8988T (cell line): ENCODE data around the gene DLK2.
"Not testable (repeated sequence)": the region's sequence is repeated elsewhere in the genome, so short reads cannot be mapped to it uniquely, and the experiment has no call there.

Experiments used
- DNase-seq: peaks from one replicate; pipeline ENCODE4 v3.0.0; 2011

Gene DLK2

DNA sequence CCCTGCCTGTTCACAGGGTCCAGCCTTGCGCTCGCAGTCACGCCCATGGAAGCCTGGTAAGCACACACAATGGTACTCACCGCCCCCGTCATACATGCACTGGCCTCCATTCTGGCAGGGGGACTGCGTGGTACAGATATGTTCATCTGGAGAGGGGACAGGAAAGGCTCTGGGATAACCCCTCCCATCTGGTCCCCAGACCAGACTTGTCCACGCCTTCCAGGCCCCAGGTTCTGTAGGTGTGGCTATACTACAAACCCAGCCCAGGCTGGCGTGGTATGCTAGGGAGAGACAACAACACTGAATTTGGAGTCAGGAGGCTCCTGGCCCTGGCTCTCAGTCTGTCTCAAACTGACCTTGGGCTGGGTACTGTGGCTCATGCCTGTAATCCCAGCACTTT is 3.4 kb downstream of the DLK2 start:
- DNase-seq: no peak

GRCh38 chr6:43451348-43451747 is 4.0 kb downstream of the DLK2 start:
- DNase-seq: no peak

DNA sequence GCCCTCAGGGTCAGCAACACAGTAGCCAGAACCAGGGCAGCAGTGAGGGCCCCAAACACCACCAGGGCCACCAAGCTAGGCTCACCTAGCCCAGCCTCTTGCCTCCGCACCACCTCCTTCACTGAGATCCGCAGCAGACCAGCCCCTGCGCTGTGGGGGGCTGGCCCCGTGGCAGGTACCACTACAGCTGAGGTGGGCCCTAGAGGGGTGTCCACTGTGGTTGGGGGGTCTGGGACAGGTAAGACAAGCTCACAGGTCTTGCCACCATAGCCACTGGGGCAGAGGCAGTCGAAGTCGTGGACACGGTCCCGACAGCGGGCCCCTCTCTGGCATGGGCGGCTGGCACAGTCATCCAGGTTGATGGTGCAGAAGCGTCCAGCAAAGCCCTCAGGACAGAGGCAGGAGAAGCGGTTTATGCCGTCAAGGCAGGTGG is 4.6 kb downstream of the DLK2 start:
- no peak for DNase-seq

GRCh38 chr6:43448916-43449315 is 6.4 kb downstream of the DLK2 start:
- DNase-seq: no peak

- no peak for DNase-seq
Measured at GRCh38 chr6:43447604-43448003, 7.7 kb downstream of the DLK2 start.

DNA sequence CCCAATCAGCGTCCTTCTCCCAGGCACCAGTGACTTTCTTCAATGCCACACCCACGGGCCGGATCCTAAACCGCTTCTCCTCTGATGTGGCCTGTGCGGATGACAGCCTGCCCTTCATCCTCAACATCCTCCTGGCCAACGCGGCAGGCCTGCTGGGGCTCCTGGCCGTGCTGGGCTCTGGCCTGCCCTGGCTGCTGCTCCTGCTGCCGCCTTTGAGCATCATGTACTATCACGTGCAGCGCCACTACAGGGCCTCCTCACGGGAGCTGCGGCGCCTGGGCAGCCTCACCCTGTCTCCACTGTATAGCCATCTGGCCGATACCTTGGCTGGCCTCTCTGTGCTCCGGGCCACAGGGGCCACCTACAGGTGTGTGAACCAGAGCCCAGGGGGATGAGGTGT is 9.8 kb downstream of the DLK2 start:
- peak; percentile 6 for DNase-seq

DNA sequence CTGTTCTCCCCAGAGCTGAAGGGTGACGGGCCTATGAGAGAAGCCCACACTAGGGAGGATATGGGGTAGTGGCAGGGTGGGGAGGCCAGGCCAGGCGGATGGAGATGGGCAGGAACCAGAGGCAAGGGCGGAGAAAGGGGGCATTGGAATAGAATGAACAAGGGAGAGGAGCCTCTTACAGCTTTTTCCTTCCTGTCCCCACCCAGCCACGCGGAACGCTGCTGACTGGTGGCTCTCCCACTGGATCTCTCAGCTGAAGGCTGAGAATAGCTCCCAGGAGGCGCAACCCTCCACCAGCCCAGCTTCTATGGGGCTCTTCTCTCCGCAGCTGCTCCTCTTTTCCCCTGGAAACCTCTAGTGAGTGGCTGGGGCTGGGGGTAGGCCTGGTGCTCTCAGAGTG is 10.8 kb downstream of the DLK2 start:
- DNase-seq: no peak

DNA sequence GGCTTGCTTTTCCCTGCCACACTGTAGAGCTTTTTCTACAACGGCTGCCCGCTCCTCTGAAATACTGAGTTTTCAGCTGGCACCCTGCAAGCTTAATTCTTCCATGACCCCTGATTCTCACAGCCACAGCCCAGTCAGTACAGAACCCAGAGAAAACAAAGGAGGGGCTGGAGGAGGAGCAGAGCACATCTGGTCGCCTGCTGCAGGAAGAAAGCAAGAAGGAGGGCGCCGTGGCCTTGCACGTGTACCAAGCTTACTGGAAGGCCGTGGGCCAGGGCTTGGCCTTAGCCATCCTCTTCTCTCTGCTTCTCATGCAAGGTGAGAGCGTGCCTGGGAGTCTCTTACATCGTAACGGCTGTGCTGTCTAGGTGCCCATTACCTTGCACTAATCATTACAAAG is 11.3 kb downstream of the DLK2 start:
- no peak for DNase-seq

DNA sequence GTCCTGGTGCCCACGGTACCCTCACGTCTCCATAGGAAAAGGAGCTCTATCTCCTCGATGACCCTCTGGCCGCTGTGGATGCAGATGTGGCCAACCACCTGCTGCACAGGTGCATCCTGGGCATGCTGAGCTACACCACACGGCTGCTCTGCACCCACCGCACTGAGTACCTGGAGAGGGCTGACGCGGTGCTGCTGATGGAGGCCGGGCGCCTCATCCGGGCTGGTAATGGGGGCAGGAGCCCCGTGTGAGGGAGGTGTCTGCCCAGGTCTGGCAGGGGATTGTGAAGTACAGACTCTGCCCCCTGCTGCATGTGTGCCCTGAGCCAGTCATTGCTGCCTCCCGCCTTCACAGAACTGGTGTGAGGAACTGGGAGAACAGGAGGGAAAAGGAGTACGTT is 12.4 kb downstream of the DLK2 start:
- DNase-seq: no peak

DNA sequence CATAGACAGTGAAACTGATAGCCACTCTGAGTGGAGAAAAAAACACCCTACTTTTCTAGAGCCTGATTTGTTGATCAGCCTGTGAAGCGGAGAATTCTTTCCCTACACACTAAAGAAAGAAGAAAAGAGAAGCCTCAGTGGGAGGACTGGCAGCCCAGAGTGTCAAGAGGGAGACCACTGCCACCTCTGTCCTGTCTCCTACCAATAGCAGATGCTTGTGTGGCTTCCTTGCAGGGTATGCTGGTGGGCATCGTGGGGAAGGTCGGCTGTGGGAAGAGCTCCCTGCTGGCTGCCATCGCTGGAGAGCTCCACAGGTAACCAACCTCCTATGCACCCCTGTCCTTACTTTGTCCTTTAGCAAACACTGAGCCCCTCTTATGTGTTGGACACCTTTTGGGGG is 17.6 kb downstream of the DLK2 start:
- no peak for DNase-seq

DNA sequence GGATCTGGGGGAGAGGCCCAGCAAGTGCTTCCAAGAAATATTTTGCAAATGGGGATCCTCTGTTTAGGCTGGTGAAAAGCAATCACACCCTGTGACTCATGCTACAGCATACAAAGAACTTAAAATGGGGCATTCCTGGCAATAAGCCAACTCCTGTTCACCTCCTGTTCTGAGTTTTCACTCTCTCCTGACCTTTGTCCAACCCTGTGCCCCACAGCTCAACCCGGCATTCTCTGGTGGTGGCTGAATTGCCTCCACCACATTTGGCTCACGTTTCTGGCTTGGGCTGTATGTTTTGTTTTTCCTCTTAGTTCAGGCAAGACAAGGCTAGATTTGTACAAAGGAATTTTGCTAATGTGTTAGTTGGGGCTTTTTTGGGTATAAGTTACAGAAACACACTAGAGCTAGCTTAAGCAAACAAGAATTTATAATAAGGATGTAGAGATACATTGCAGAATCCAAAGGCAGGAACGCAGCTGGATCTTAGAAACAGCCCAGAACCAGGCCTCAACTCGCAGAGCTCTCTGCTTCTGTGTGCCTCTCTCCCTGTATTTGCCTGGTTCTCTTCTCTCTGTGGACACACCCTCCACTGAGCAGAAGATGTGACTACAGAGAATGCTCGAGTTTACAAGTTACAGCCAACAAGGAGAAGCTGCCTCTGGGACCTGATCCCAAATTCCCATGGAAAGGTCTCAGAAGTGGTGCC is 18.6 kb downstream of the DLK2 start:
- no peak for DNase-seq

DNA sequence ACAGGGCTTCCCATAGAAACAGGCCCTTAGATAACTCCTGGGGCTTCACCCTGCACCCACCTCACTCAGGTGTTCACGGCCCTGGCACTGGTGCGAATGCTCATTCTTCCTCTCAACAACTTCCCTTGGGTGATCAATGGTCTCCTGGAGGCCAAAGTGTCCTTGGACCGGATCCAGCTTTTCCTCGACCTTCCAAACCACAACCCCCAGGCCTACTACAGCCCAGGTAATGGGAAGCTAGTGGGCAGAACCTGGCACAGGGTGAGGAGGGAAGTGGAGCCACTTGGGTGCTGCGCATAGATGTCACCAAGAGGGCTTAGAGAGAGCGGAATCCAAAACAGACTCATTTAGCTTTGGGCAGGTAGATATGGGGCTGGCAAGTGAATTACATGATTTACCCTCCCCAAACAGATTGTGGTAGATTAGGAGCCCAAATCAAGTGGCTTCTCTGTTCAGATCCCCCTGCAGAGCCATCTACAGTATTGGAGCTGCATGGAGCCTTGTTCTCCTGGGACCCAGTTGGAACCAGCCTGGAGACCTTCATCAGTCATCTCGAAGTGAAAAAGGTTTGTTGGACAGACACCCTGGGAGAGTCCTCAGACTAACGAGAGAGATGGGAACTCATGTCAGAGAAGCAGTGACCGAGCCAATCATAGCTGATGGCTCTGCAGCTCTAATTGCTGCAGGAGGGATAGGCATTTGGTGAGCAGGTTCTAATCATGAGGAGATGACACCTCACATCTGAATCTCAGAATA is 19.5 kb downstream of the DLK2 start:
- no peak for DNase-seq

- no peak for DNase-seq
Measured at GRCh38 chr6:43434943-43435342, 20.4 kb downstream of the DLK2 start.

- no peak for DNase-seq
Measured at GRCh38 chr6:43434001-43434840, 21.1 kb downstream of the DLK2 start.

DNA sequence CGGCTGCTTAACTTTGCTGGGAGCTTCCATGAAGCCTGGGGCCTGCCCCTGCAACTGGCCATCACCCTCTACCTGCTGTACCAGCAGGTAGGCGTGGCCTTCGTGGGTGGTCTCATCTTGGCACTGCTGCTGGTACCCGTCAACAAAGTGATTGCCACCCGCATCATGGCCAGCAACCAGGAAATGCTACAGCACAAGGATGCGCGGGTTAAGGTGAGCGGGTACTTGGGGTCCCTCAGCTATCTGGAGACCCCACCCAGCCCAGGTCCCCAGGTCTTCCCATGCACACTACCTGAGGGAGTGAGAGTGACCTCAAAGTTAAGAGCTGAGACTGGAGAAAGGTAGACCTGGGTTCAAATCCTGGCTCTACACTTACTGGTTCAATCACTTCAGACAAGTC is 22.2 kb downstream of the DLK2 start:
- DNase-seq: no peak

- no peak for DNase-seq
Measured at GRCh38 chr6:43432009-43432945, 23.1 kb downstream of the DLK2 start.

GRCh38 chr6:43428874-43429273 is 26.5 kb downstream of the DLK2 start:
- no peak for DNase-seq

DNA sequence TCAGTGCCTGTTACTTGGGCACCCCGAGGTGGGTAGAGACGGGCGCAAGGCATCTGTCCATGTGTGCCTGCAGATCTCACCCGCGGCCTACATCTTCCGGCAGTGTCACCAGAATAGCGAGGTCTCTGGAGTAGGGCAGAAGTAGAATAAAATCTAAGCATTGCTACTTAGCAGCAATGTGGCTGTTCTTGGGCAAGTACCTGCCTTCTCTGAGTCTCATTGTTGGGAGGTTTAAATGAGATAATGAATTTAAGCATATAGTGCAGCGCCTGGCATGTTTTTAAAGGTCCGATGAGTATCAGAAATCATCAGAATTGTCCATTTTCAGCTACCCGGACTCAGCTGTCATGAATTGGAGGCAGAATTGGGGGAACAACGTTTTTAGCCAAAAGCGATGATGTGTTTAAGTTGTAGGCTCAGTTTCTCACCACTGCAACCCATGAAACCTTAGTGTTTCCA is 27.2 kb downstream of the DLK2 start:
- DNase-seq: no peak

DNA sequence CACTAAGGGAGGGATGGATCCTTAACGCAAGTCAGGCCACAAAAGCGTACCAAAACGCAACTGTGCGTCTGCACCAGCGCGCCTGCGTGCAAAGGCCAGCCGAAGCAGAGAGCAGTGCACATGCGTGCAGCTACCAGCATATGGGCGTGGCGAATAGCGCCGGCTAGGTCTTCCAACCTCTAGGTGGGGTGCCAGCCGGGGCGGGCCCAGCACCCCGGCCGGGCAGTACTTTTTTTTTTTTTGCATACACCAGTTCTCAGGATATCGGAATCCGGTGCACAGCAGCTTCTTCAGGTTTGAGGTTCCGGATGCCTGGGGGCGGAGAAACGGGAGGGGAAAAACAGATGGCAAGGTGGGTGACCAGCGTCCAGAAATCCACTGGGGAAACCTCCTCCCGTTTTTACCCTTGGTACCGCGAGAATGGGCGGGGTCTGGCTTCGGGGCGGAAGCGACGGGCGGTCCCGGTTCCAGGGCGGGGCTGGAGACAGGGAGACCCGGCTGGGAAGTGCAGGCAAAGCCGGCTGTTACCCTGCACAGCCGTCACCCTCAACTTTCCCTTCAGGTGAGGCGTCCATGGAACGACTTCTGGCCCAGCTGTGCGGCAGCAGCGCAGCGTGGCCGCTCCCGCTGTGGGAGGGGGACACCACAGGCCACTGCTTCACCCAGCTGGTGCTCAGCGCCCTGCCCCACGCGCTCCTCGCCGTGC is 27.8 kb downstream of the DLK2 start, which contains the start of gene ABCC10:
TSS of gene ABCC10 (plus strand) at position 136 of the 706 bp plus-strand sequence. CDS start at position 574, 438 bp downstream.
- peak; percentile 94 for DNase-seq

- no peak for DNase-seq
Measured at GRCh38 chr6:43426928-43427405, 28.4 kb downstream of the DLK2 start.

- not testable (repeated sequence) for DNase-seq
Measured at GRCh38 chr6:43425083-43425482, 30.3 kb downstream of the DLK2 start.
